NCI-H2227 (cell line): ENCODE results near the gene CLPTM1.
"Not testable (repeated sequence)": the region's sequence is repeated elsewhere in the genome, so short reads cannot be mapped to it uniquely, and the experiment has no call there.

Source experiments
- DNase-seq: peaks from one replicate; lab custom pipeline; 2025; ENCODE audit not compliant: unreplicated experiment; lab: John Stamatoyannopoulos, UW

CLPTM1 gene

DNA sequence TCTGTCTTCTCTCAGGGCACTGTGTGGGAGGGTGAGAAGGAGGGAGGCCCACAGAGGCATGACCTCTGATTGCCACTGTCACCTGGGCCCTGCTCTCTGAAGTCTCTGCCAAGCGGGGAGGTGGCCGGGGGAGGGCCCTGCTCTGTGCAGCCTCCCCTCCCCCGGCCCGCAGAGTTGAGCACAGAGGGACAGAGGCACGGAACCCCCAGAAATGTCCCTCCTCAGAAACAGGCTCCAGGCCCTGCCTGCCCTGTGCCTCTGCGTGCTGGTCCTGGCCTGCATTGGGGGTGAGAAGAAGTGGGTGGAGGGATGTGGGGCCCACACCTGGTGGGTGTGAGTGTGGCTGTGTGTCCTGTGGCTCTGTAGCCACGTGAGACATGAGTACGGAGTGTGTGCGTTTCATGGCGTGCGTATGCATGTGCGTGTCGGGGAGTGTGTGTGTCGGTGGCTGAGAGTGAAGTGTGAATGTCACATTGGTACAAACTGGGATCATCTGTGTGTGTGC lies 13.1 kb upstream of the CLPTM1 start, which contains the start of gene APOC4:
Gene APOC4 (plus strand): TSS at position 171 of the 505 bp plus-strand sequence. CDS start 41 bp downstream, at position 212.
- DNase-seq: no peak

DNA sequence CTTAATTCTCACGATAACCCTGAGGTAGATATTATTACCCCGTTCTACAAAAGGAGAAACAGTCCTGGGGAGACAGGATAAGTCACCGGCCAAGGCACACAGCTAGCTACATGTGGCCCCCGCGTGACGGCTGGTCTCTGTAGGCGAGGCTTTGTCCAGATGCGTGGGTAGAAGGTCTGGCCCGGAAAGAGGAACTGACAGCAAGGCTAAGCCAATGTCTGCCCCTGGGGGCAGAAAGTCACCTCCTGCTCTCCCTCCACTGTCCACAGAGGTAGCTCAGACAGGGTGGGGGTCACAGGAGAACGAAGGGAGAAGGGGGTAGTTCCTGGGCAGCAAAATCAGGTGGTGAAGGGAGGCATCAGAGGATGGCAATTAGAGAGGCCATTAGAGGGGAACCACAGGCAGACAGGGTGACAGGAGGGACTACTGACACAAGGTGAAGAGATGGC lies 11.4 kb upstream of the CLPTM1 start:
- DNase-seq: no peak

DNA sequence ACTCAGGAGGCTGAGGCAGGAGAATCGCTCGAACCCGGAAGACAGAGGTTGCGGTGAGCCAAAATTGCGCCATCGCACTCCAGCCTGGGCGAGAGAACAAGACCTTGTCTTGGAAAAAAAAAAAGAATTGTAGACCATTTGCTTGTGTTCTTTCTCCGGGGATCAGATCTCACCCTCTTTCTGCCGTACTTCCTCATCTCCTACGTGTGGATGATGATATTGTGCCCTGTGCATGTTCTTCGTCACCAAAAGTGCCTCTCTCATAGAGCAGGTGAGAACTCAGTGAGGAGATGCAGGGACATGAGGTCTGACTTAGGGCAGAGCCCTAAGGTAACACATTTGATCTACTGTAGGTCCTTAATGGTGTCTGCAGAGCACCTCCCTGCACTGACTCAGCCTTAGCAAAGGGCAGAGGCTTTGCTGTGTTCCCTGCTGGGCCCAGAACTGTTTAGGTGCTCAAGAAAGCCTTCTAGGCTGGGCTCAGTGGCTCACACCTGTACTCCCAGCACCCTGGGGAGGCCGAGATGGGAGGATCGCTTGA lies 8.1 kb upstream of the CLPTM1 start:
- no peak for DNase-seq

DNA sequence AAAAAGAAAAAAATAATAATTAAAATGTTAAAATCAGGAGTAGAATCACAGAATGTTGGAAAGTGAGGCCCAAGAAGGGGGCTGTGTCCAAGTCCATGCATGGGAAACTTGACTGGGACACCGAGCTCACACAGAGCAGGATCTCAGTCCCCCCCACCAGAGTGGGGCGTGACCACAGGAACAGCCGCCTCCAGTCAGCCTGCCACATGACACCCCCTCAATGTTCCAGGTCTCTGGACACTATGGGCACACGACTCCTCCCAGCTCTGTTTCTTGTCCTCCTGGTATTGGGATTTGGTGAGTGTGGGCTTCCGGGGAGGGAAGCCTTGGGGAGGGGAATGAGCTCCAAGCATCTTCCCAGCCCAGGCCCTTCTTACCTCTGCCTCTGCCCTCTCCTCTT lies 6.9 kb upstream of the CLPTM1 start:
- no peak for DNase-seq

DNA sequence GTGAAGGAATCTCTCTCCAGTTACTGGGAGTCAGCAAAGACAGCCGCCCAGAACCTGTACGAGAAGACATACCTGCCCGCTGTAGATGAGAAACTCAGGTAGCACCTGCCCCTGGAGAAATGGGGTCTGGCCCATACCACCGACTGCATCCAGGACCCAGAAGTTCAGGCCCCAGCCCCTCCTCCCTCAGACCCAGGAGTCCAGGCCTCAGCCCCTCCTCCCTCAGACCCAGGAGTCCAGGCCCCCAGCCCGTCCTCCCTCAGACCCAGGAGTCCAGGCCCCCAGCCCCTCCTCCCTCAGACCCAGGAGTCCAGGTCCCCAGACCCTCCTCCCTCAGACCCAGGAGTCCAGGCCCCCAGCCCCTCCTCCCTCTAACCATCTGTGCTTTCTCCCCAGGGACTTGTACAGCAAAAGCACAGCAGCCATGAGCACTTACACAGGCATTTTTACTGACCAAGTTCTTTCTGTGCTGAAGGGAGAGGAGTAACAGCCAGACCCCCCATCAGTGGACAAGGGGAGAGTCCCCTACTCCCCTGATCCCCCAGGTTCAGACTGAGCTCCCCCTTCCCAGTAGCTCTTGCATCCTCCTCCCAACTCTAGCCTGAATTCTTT lies 6.3 kb upstream of the CLPTM1 start:
- DNase-seq: no peak

DNA sequence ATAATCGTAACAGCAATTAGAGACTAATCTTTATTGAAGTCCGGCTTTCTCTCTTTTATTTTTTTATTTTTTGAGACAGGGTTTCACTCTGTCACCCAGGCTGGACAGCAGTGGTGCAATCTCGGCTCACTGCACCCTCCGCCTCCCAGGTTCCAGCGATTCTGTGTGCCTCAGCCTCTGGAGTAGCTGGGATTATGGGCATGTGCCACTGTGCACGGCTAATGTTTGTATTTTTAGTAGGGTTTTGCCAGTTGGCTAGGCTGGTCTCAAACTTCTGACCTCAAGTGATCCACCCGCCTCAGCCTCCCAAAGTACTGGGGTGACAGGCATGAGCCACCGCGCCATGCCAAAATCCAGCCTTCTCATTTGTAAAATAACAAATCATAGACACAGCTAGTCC lies 5.6 kb upstream of the CLPTM1 start:
- DNase-seq: no peak

DNA sequence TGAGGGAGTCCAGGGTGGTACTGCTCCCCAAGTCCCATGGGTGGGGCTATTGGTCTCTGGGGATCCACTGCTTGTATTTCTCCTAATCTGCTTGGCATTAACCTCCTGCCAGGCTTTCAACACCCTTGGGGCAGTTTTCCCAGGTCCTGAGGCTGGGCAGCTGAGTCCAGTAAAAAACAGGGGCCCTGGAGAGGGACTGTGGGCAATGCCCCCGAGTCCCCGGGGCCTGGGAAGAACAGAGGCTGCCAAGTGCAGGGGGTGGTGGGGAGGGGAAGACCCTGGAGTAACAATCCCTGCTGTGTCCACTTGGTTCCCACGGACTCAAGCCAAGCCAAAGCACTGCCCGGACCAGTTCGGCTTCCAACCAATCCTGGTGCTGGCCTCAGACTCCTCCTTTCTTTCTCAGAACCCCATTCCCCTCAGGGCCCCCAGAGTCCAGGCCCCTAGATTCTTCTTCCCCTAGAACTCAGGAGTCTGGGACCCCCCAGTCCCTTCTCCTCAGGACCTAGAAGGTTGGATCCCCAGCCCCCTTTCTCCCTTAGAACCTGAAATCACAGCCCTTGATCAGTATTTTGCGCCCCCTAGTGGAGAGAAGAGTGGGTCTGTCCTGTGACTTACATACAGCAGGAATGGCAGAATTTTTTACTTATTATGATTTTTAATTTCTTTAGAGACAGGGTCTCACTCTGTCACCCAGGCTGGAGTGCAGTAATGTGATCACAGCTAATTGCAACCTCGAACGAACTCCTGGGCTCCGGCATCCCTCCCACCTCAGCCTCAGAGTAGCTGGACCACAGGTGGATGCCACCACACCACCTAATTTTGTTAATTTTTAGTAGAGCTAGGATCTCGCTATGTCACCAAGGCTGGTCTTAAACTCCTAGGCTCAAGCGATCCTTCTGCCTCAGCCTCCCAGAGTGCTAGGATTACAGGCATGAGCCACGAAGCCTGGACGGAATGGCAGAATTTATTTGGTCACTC lies 3.7 kb upstream of the CLPTM1 start:
- peak; percentile 78 for DNase-seq

DNA sequence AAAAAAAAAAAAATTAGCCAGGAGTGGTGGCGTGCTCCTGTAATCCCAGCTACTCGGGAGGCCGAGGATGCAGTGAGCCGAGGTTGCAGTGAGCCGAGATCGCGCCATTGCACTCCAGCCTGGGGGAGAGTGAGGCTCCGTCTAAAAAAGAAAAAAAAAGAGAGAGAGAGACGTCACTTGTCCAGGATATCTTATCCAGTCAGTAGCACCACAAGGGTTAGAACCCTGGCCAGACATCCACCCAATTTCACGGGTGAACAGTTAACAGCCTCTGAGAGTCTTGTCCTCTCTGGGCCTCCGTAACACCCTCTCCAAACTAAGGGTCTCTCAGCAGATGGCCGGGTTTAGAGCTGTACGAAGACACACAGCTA lies 917 bp upstream of the CLPTM1 start:
- DNase-seq: no peak

DNA sequence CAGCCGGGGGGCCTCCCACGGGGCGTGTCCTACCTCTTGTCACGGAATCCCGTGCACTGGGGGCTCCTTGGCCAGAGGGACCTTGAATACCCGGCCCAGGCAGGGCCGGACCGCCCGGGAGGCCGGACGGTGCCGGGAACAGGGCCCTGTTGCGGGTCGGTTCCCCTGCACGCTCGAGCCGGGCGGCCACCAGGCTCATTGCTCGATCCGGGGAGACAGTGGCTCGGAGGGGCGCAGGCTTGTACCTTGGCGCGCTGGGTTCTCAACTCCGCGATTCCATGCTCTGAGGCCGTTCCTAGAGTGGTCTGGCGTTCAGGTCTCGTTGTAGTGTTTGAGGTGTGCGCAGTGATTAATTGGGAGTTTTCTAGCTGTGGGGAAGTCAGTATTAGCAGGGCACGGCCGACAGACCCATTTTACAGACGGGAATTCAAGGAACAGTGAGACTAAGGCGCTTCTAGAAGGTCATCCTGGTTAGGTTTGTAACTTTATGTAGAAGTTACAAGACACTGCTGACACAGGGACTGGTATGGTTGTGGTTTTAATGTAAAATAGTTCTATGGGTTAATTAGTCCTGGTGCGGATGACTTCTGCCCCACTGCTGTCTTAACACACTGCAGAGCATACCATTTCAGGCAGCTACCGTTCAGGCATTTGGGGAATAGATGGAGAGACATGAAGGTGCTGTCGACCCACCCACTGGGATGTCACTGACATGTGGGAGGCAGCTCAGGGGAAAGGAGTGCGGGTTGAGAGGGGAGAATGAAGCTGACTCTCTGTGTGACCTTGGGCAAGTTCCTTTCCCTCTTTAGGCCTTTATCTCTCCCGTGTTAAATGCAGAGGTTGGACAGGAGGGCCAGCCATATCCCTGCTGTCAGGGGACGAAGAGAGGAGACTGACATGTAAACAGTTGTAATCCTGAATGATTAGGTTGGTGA lies 592 bp downstream of the CLPTM1 start:
- no peak for DNase-seq

DNA sequence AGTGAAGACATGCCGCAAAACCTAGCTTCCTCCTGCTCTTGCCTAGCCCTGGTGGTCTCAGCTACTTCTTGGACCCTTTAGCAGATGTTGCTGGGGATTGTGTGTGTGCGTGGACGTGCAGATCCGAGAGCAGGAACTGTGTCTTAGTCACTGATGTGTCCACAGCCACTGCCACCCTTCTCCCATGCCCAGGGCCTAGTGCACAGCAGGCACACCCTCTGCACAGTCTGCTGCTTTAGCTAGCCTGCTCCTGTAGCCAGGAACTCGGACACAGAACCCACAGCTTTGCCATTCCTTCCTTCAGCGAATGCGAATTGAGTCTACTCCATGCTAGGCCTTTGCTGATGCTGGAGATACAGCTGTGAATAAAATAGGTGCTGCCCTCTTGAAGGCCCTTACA lies 2.3 kb downstream of the CLPTM1 start:
- DNase-seq: no peak

DNA sequence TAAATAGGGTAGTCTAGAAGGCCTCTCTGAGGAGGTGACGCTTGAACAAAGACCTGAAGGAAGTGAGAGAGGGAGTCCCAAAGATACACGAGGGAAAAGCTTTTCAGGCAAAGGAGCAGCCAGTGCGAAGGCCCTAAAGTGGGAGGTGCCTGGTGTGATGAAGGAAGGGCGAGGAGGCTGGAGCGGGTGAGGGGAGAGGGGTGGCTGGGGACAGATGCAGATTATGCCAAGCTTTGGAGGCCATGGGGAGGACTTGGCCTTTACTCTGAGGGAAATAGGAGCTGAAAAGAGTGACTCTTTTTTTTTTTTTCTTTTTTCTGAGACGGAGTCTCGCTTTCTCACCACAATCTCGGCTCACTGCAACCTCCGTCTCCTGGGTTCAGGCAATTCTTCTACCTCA lies 2.9 kb downstream of the CLPTM1 start:
- DNase-seq: no peak

DNA sequence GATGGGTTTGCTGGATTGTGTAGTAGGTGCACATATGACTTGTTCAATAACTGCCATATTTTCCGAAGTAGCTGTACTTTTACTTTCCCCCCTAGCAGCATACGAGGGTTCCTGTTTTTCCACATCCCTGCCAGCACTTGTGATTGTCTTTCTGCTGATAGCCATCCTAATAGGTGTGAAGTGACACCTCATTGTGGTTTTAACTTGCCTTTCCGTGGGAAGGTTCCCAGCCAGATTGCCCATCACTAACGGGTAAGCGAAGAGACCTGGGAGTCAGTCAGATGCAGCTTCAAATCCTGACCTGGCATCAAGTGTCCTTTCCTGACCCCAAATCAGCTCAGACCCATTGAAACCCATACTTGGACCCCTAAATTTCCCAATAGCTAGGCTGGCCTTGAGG lies 4.5 kb downstream of the CLPTM1 start:
- DNase-seq: no peak

DNA sequence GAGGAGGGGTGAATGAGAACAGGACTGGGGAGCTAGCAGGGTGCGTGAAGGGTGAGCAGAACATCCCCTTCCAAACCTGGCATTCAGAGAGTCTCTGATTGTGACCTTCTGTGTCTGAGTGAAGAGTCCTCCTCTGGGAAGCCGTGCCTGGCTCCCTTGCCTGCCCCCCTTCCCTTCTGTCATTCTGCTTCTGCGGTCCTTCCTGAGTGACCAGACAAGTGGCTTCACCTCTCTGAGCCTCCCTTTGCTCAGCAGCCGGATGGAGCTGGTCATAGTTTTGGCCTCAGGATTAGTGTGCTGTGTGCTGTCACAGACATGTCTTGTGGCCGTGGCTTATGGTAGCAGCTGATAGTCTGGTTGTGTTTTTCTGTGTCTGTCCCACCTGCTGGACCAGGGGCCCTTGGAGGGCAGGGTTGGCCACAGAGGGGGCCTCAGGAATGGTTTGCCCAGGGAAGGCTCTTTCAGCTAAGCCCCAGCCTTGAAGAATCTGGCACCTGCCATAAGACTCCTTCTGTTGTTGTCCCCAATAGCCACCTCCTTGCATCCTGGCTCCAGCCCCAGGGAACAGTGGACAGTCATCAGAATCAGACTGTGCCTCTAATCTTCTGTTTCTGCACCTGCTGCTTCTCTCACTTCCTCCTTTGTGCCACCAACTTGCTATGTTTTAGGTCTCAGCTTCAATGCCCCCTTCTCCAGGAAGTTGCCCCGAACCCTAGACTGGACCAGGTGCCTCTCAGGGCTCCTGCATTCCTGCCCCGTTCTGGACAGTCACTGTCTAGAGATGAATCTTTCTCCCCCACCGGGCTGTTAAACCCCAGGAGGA lies 5.9 kb downstream of the CLPTM1 start:
- DNase-seq: no peak

DNA sequence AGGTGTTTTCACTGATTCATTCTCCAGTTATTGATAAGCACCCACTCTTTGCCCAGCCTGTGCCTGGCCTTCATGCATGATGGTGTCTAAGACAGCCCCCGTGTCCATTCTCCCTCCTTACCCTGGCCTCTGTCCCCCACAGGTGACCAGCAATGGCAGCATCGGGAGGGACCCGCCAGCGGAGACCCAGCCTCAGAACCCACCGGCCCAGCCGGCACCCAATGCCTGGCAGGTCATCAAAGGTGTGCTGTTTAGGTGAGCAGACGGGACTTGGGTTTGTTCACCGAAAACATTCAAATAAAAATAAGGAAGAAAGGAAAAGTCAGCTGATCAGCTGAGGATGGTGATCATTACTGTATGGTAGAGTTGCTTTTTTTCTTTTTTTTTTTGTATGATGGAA lies 6.6 kb downstream of the CLPTM1 start:
- DNase-seq: no peak

DNA sequence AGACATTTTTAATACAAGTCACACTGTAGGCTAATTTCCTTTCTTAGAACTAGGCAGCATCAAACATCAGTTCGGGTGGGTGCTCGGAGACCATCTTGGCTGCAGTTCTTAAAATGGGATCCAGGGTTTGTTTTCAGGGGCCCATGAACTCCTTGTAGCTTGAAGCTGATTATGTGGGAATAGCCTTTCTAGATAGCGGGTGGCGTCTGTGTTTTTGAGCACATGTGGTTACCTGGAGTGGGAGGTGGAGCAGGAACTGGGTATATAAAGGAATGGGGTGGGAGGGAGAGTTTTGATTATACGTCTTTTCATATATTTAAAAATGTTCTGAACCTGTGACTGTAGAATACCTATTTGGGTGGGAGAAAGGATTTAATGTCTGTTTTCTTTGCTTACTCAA lies 12.9 kb downstream of the CLPTM1 start:
- no peak for DNase-seq

DNA sequence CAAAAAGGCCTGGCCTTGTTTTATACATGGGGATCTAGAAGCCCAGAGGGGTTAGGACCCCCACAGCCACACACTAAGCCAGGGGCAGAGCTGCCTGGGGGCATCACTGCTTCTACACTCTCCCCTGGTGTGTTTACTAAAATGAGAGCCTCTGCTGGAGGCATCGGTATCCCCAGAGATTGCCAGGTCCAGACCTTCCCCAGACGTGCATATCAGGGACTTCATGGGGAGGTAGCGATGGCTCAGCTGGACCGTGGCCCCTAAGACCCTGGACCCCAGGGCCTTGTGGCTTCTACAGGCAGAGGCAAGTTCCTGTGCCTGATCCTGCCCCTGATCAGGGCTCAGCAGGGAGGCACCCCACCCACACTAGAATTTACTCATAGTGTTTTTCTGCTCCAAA lies 13.5 kb downstream of the CLPTM1 start:
- DNase-seq: no peak

DNA sequence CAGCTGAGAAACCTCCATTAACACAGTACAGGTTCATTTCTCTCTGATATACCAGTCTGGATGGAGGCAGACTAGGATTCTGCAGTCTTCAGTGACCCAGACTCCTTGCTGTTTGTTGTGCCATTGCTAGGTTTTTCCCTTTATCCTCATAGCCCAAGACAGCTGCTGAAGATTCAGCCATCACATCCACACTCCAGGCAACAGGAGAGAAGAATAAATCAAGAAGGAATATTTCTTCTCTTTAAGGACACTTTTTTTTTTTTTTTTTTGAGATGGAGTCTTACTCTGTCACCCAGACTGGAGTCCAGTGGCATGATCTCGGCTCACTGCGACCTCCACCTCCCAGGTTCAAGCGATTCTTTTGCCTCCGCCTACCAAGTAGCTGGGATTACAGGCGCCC lies 14.3 kb downstream of the CLPTM1 start:
- no peak for DNase-seq

DNA sequence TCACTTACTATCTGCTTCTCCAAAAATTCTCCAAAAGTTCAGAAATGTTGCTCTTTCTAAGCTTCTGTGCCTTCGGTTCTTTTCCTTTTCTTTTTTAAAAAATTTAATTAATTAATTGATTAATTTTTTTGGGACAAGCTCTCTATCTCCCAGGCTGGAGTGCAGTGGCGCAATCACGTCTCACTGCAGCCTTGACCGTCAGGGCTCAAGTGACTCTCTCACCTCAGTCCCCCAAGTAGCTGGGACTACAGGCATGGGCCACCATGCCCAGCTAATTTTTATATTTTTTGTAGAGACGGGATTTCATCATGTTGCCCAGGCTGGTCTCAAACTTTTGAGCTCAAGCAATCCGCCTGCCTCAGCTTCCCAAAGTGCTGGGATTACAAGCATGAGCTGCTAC lies 16.3 kb downstream of the CLPTM1 start:
- not testable (repeated sequence) for DNase-seq

DNA sequence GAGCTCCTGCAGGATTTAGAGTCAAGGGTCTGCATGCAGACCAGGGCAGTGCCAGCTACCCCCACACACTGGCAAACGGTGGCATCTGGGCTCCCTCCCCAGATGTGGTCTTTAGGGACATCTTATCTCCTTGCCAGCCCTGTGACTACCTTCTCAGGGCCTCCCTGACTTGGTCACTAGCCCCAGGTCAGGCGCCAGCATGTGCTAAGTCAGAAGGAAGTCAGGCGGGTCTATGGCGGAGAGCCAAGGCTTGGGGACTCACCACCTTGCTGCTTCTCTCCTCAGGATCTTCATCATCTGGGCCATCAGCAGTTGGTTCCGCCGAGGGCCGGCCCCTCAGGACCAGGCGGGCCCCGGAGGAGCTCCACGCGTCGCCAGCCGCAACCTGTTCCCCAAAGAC lies 17.6 kb downstream of the CLPTM1 start:
- DNase-seq: no peak
